ENCODE measurements around the gene CCDC200.
"Not testable (repeated sequence)": the region's sequence is repeated elsewhere in the genome, so short reads cannot be mapped to it uniquely, and the experiment has no call there.

Gene CCDC200

DNA sequence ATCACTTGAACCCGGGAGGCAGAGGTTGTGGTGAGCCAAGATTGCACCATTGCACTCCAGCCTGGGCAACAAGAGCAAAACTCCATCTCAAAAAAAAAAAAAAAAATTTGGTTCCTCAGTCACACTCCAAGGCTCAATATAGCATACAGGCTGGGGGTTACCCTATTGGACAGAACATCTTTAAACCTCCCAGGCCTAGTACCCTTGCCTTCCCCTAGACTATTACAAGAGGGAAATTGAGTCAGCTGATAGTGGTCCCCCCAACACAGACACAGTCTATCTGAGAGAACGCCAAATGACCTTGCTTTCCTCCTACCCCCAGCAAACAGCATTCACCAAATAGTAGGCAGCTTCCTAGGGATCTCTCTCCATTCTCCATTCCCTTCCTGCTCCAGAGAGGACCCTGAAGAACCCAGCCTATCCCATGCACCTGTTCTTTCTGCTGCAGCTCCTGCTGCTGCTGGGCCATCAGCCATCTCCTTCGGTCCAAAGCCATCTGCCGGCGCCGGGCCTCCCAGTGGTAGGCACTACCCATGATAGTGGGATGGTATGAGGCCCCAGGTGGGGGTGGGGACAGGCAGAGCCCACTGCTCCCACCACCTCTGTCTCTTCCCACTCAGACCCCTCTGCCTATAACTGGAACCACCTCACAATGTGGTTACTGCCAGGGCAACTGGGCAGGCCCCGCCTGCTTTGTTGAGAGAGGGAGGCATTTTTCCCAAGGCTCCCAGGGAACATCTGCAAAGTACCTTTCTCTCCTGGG, at the start of gene CCDC200:
Gene CCDC200 (minus strand): TSS at position 604 of the 763 bp plus-strand sequence. CDS start 69 bp downstream, at position 535.
- not testable (repeated sequence) for DNase-seq

DNA sequence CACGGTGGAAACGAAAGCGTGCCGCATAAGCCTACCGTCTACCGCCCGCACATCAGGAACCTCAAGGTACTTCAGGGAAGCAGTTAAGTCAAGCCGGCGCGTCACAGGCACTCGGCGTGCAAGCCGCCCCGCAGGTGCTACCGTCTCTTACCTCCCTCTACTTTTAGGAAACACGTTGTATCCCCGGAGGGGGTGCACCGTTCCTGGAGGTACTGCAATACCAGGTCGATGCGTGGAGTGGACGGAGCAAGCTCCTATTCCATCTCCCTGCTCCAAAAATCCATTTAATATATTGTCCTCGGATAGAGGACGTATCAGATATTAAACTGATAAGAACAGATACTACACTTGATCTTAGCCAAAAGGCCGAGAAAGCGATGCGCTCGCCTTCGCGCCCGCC, 44.5 kb upstream of the CCDC200 start:
- DNase-seq = not testable (repeated sequence)

DNA sequence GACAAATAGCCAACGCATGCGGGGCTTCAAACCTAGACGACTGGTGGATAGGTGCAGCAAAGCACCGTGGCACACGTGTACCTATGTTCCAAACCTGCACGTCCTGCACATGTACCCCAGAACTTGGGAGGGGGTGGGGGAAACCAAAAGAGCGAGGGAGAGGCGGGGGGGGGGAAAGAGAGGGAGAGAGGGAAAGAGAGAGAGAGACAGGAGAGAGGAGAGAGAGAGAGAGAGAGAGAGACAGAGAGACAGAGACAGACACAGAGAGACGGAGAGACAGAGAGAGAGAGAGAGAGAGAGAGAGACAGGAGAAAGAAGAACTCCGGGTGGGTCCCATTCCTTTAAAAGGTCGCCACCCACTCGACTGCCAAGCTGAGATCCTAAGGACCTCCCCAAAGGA, 44.1 kb upstream of the CCDC200 start:
- not testable (repeated sequence) for DNase-seq

DNA sequence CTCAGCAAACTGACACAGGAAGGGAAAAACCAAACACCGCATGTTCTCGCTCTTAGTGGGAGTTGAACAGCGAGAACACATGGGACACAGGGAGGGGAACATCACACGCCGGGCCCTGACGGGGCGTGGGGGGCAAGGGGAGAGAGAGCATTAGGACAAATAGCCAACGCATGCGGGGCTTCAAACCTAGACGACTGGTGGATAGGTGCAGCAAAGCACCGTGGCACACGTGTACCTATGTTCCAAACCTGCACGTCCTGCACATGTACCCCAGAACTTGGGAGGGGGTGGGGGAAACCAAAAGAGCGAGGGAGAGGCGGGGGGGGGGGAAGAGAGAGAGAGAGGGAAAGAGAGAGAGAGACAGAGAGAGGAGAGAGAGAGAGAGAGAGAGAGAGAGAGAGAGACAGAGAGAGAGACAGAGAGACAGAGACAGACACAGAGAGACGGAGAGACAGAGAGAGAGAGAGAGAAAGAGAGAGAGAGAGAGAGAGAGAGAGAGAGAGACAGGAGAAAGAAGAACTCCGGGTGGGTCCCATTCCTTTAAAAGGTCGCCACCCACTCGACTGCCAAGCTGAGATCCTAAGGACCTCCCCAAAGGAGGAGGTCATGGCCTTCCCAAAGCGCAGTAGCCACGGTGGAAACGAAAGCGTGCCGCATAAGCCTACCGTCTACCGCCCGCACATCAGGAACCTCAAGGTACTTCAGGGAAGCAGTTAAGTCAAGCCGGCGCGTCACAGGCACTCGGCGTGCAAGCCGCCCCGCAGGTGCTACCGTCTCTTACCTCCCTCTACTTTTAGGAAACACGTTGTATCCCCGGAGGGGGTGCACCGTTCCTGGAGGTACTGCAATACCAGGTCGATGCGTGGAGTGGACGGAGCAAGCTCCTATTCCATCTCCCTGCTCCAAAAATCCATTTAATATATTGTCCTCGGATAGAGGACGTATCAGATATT, 42.4 kb upstream of the CCDC200 start:
- DNase-seq = not testable (repeated sequence)

DNA sequence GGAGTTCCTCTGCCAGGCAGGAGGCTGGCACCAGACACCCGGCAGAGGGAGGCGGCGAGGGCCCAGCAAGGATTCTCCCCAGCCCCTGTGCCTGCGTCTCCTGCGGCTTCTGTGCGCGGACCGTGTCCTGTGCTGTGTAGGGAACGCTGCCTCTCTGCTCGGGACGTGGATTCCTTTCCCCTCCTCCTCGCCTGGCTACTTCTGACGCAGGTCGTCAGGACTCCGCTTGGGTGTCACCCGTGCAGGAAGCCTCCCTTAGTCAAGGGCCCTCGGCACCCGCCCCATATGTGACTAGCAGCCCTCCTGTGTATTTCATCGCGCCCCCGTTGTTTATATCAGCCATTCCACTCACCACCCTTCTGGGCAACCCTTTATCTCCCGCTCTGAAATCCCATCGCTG, 18.0 kb upstream of the CCDC200 start:
- DNase-seq = not testable (repeated sequence)

DNA sequence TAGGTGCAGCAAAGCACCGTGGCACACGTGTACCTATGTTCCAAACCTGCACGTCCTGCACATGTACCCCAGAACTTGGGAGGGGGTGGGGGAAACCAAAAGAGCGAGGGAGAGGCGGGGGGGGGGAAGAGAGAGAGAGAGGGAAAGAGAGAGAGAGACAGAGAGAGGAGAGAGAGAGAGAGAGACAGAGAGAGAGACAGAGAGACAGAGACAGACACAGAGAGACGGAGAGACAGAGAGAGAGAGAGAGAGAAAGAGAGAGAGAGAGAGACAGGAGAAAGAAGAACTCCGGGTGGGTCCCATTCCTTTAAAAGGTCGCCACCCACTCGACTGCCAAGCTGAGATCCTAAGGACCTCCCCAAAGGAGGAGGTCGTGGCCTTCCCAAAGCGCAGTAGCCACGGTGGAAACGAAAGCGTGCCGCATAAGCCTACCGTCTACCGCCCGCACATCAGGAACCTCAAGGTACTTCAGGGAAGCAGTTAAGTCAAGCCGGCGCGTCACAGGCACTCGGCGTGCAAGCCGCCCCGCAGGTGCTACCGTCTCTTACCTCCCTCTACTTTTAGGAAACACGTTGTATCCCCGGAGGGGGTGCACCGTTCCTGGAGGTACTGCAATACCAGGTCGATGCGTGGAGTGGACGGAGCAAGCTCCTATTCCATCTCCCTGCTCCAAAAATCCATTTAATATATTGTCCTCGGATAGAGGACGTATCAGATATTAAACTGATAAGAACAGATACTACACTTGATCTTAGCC, 12.4 kb upstream of the CCDC200 start:
- DNase-seq = not testable (repeated sequence)

DNA sequence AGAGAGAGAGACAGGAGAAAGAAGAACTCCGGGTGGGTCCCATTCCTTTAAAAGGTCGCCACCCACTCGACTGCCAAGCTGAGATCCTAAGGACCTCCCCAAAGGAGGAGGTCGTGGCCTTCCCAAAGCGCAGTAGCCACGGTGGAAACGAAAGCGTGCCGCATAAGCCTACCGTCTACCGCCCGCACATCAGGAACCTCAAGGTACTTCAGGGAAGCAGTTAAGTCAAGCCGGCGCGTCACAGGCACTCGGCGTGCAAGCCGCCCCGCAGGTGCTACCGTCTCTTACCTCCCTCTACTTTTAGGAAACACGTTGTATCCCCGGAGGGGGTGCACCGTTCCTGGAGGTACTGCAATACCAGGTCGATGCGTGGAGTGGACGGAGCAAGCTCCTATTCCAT, 11.2 kb upstream of the CCDC200 start:
- DNase-seq = not testable (repeated sequence)

DNA sequence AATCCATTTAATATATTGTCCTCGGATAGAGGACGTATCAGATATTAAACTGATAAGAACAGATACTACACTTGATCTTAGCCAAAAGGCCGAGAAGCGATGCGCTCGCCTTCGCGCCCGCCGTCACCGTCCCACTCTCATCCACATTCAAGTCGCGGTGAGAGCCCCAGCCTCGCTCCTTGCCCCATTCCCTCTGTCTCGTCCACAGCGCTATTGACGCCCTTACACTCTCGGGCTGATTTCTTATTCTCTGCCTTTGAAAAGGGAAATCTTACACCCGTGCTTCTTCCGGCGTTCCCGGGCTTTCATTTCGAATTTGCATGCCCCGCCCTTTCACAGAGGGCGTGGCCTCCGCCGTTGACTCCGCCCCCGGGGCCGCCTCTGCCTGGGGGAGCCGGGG, 5.5 kb upstream of the CCDC200 start, which contains the start of gene RNU2-1:
Gene RNU2-1 (minus strand): TSS at position 101 of the 400 bp plus-strand sequence.
- not testable (repeated sequence) for DNase-seq

DNA sequence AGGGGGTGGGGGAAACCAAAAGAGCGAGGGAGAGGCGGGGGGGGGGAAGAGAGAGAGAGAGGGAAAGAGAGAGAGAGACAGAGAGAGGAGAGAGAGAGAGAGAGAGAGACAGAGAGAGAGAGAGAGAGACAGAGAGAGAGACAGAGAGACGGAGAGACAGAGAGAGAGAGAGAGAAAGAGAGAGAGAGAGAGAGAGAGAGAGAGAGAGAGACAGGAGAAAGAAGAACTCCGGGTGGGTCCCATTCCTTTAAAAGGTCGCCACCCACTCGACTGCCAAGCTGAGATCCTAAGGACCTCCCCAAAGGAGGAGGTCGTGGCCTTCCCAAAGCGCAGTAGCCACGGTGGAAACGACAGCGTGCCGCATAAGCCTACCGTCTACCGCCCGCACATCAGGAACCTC, 4.8 kb upstream of the CCDC200 start:
- not testable (repeated sequence) for DNase-seq

DNA sequence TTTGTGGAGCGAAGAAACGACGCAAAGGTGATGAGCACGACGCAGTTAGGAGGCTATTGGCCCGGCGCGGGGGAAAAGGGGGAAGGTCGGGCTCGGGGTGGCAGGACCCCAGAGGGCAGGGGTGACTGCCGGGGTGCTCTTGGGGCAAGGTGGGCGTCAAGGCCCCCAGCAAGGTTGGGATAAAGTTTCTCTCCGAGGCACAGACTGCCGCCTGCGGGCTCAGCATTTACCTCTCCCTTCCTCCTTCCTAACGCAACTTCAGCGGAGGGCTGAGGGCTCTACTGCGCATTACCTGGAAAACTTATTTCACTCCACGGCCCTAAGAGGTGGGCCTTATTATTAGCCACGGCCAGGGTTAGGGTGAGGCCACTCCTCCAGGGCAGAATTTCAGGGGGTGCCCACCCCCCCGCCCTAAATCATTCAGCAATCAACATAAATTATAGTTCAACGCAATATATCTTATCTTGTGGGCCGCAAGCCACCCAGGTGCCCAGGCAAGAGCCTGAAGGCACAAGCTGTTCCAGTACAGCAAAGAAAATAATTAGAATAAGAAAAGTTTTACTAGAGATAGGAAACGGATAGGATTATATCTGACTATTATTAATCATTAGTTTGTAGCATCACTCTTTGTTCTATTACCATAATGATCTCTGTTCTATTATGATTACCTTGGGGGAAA, 3.7 kb upstream of the CCDC200 start:
- peak; percentile 36 for DNase-seq

DNA sequence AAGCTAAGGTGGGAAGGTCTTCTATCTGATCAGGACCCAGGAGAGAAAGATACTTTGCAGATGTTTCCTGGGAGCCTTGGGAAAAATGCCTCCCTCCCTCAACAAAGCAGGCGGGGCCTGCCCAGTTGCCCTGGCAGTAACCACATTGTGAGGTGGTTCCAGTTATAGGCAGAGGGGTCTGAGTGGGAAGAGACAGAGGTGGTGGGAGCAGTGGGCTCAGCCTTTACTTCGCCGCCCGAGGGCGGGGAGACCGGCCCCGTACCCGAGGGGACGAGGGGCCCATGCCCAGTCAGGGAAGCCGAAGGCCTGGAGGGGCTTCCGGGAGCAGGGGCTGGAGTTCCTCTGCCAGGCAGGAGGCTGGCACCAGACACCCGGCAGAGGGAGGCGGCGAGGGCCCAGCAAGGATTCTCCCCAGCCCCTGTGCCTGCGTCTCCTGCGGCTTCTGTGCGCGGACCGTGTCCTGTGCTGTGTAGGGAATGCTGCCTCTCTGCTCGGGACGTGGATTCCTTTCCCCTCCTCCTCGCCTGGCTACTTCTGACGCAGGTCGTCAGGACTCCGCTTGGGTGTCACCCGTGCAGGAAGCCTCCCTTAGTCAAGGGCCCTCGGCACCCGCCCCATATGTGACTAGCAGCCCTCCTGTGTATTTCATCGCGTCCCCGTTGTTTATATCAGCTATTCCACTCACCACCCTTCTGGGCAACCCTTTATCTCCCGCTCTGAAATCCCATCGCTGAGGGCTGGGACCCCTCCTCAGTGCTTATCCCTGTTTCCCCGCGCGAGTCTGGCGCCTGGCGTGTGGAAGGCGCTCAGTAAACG, 3.0 kb upstream of the CCDC200 start:
- not testable (repeated sequence) for DNase-seq

DNA sequence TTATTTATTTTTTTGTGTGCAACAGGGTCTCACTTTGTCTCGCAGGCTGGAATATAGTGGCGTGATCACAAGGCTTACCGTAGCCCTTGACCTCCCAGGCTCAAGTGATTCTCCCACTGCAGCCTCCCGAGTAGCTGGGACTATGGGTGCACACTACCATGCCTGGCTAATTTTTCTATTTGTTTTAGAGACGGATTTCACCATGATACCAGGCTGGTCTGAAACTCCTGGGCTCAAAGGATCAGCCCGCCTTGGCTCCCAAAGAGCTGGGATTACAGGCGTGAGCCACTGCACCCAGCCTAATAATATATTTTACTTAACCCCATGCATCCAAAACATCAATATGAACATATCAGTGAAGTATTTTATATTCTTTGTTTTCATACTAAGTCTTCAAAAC, 2.0 kb downstream of the CCDC200 start:
- no peak for DNase-seq

DNA sequence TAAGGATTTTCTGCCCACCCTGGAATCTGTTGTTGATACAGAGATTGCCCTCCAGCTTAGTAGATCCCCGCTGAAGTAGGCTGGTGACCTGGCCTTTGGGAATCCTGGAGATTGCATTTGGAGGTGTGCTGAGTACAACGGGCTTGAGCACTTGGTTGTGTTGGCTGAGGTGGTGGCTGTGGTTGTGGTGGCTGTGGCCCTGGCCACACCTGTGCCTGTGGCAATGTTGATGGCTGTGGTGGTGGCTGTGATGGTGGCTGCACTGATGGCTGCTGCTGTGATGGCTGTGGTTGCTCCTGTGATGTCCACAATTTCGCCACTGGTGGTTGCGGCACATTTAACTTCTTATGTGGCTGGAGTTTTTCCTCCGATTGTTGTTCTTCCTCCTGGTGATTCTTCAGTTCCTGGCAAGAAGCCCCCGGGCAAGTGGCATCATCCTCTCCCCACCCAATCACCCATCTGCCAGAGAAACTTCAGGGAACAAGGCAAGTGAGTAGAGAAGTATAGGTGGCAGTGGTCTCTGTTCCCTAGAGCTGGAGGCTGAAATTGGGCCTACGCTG, 4.2 kb downstream of the CCDC200 start:
- DNase-seq = no peak

DNA sequence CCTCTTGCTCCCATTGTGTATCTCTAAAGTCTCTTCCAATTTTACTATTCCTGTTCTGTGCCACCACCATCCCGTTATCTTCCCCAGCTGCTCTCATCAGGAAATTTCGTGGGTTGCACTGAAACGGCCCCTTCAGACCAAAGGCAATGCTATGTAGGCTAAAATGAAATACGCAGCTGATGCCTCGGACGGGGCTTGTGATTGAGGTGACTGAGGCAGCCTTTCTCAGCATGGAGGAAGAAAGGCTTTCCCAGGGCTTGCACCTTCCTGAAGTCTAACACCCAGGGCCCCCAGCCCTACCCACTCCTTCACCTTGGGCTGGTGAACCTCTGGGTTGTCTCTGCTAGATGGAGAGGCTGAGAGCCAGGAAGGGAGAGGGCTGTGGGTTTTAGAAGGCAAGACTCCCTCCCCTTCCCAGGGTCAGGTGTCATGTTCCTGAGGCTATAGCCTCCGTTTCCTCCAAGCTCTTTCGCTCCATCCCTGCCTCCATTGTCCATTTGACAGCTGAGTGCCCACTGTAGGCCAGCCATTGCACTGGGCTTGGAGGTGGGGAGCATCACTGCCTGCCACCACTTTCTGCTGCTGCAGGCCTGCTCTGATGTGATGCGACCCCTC, 7.8 kb downstream of the CCDC200 start:
- no peak for DNase-seq

DNA sequence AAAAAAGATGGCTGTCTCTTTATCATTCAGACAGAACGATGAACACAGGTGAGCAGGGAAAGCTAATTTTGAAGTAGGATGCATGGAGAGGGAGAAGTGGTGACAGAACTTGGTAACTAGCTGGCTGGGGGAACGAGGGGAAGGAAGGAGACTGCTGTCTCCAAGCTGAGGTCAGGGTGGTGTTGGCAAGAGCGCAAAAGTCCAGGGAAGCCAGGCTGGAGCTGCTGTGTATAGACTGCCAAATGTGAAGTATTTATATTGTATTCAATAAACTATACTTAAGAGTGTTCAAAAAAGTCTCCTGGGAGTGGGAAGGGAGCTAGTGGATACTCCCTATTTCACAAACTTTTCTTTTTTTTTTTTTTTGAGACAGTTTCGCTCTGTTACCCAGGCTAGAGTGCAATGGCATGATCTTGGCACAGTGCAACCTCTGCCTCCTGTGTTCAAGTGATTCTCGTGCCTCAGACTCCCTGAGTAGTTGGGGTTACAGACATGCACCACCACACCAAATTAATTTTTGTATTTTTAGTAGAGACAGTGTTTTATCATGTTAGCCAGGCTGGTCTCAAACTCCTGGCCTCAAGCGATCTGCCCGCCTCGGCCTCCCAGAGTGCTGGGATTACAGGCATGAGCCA, 8.6 kb downstream of the CCDC200 start:
- no peak for DNase-seq

DNA sequence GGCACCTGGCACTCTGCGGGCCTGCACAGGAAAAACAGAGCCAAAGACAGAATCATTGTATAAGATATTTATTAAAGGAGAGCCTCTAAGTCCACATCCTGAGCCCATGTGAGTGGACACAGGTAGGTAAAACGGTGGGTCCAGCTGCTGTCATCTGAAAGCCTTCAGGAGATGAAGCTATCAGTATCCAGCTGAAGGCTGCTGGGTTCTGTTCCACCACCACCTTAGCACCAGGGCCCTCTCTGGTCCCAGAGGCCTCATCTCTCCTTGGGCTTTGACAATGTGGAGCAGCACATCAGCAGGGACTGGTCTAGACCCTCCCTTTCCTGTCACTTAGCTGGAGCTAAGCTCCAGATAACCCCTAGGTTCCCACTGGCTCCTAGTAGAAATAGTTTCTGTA, 9.4 kb downstream of the CCDC200 start:
- DNase-seq = no peak

DNA sequence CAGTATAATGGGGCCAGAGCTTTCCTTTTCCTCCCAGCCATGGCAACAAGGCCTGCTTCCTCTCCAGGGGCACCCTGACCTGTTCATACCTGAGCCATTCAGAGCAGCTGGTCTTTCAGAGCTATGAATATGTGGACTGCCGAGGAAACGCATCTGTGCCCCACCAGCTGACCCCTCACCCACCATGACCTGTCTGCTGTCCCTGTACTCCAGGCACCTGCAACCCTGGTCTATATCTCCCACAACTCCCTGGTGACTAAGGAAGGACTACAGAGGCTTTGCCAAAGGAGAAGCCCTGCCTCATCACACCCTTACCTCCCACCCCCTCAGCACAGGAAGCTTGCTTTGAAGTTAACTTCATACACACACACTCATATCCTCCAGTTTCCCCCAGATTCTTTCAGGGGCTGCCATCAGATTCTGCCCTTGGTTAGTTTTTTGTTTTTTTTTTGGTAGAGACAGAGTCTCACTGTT, 10.8 kb downstream of the CCDC200 start:
- peak; percentile 31 for DNase-seq

DNA sequence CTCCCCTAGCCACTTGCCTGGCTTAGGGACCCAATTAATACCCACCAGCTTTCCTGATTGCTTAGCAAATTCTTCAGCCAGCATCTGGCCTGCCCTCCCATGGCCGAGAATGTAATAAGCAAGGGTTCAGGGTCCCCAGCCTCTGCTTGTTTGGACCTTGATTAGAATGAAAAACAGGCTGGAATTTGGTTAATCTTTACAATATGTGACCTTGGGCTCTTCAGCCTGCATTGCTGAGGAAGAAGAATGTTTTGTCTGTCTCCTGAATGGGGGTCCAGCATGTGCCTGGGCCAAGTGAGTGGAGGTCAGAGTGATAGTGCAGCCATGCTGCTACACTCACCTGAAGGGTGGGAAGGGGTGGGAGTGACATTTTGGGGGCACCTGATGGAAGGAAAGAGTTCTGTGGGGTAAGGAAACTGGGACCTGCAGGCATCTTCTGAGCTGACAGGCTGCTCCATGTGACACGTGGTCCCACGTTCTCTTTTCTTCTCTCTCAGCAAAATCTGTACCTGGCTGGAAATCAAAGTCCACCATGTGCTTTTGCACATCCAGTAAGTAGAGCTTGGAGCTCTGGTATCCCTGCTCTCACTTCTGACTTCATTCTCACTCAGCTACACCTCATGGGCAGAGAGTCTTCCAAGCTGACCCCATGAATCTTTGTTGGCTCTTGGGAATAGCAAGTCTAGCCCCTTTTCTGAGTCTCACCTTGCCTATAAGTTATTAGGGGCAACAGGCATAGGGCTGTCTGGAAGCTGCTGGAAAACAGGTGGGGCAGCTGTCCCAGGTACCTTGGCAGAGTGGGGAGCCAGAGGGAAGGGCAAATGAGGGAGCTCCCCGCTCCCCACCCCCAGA, 11.4 kb downstream of the CCDC200 start:
- no peak for DNase-seq

DNA sequence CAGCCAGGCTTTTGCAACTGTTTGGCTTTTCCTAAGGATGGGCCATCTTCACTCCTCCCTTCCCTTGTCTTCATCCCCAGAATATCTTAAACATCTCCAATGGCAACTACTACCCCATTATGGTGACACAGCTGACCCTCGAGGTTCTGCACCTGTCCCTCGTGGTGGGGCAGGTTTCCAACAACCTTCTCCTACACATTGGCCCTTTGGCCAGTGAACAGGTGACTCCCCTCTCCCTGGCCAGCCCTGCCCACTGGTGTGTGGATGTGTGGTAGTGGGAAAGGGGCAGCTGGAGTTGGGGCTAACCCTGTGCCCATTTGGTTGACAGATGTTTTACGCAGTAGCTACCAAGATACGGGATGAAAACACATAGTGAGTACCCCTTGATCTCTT, 12.1 kb downstream of the CCDC200 start:
- no peak for DNase-seq
